ENCODE results near the gene ARMC8.

The ARMC8 gene

DNA sequence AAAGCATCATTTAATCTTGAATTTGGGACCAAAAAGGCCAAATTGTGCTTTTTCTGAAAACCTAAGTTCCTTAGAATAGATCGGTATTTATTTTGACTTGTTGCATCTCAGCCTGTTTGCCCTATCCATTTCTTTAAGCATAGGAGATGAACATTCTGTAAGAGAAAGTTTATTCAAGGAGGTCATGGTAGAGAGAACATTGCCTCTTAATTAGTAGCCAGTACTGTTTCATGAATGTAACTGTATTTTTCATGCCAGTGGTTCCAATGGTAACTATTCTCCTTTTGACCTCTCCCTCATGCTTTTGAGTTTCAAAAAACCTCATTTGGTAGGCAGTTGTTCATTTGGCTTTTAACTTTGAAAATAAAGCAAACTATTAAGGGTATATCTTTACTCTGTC, 55.4 kb downstream of the ARMC8 start:
- DNase-seq (ENCODE audit: low read depth in 2 of 2), result no peak

DNA sequence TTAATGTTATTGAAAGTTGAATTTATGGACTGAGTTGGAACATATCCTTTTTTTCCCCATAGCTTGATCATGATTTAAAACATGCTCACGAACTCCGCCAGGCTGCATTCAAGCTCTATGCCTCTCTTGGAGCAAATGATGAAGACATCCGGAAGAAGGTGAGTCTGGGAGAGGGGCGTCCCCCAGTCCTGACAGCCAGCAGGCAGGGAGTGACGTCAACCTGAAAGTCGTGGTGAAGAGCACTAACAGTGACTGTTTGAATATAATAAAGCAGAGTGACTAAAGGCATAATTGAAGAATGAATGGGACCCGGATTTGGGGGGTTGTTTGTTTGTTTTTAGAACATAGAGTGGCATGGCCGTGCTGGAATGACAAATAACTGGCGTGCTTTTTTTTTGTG, 57.9 kb downstream of the ARMC8 start:
- DNase-seq (ENCODE audit: low read depth in 2 of 2), result no peak

DNA sequence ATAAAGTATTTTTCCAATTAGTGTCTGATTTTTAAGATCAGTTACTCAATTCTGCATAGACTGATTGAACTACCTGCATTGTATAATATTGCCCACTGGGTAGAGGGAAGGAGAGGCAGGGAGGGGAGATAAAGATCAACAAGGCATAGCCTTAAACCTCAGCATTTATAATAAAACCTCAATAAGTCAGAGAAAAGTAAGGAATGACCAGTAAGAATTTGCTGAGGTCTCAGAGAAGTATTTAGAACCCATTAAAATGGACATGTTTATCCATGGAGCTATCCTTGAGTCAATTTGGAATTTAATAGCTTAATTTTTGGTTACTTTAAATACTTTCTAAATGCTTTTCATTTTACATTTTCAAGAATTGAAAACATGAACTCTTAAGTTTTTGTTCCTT, 62.5 kb downstream of the ARMC8 start:
- no peak for DNase-seq (ENCODE audit: low read depth in 2 of 2)

DNA sequence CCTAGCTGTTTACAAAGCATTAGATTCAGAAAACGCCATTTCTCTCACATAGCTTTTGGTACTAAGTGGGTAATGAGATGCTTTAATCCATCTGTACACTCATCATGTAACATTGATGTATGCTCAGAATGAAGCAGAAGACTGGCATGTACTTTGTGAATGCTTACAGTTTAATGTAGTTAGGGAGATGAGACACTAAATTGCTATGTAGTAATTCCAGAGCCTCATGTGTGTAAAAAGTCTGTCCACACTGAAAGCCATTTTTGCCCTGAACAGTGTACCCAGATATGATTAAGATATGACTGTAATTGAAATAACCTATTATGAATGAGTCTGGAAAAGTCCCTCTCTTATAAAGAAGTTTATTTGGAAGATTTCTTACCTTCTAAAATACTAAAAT, 66.5 kb downstream of the ARMC8 start:
- no peak for DNase-seq (ENCODE audit: low read depth in 2 of 2)

DNA sequence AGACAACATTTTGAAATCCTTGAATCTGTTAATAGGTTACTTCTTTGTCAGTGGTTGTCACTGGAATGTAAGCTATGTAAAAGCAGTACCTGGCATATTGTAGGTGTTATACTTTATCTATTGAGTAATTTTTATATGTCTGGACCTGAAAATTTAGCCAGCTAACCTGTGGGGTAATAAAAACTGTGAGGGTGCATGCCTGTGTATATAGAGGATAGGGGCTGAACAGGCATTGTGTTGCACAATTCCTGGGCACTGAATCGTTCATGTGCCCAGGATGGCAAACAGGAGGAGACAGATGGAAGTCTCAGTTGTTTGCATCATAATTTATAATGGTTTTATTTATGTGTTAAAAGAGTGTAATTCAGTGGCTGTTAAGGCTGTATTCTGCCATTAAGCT, 67.1 kb downstream of the ARMC8 start:
- no peak for DNase-seq (ENCODE audit: low read depth in 2 of 2)

DNA sequence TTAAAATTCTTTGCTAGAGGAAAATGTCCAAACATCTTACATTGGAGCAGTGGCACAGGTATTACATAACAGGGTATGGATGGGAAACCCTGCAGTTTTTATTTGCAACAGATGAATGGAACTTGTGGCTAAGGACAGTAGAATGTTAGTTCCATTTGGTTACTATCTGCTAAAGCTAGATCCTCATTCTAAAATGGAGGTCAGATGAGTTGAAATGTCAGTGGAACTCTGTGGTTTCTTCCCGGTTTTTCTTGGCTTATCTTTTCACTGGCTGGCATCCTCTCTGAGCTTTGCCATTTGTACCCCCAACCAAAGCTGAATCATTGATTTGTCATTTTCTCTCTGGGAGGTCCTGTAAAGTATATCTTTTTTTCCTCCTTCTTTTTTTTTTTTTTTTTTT, 68.9 kb downstream of the ARMC8 start:
- DNase-seq (ENCODE audit: low read depth in 2 of 2), result no peak

DNA sequence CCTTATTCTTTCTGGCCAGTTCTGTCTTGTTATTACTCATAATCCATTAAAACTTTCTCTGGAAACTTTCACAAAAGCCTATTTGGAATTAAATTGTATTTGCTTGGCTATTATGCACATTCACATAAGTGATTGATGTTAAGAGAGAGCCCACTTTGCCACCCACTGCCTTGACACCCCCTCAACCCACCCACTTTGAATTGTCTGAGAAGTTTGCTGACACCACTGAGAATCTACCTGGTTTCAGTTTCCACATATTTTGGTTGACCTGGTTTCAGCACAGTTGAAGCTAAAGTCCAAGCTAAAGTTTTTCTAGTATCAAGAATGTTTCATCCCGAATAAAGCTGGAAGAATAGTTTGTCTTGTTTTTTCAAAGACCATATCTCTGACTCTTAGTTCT, 70.9 kb downstream of the ARMC8 start:
- DNase-seq (ENCODE audit: low read depth in 2 of 2), result no peak

DNA sequence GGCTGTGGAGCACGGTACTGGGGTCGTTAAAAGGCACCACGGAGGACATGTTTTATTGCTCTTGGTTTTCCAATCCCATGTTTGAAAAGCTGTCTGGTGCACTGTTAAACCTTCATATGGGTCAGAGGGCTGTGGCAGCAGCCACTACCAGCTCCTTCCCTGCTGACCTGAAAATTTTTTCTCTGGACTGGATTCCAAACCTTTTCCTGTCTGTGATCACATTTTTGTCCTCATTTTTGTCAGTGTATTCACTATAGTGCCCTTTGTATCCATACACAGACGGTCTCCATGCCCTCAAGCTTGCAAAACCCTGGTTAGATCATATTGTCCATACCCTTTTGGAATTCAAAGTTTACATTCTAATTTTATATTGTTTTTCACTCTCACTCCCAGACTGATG, 72.0 kb downstream of the ARMC8 start:
- no peak for DNase-seq (ENCODE audit: low read depth in 2 of 2)

DNA sequence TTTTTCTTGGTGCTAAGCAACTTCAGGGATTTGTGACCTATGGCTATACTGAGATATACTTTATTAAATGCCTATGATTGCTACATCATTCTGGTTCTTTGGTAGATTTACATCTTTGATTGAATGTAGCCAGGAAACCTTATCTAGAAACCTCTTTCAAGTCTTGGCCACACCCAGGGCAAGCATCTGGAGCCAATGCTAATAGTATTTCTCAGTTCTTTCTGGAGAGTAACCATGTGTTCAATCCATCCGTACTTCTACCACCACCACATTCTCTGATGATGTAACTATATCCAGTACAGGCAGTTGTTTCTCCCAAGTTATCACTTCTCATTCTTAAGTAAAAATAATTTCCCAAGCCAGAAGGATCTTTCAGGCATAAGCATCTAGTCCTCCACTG, 73.5 kb downstream of the ARMC8 start:
- no peak for DNase-seq (ENCODE audit: low read depth in 2 of 2)

DNA sequence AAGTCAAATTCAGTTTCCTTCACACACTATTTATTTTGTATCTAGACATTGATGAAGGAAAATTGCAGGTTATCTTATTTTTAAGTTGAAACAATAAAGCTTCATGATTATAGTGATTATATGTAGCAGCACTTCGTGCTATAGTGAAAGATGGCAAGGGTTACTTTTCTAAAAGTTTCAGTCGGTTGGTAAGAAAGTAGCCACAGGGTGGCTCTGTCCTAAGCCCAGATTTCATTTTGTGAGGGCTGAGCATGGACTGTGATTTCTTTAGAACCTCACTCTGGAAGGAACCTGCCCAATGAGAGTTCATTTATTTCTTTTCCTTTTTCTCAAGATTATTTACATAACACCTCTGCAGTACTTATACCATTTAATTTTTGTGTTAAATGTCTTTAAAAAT, 76.0 kb downstream of the ARMC8 start:
- no peak for DNase-seq (ENCODE audit: low read depth in 2 of 2)

DNA sequence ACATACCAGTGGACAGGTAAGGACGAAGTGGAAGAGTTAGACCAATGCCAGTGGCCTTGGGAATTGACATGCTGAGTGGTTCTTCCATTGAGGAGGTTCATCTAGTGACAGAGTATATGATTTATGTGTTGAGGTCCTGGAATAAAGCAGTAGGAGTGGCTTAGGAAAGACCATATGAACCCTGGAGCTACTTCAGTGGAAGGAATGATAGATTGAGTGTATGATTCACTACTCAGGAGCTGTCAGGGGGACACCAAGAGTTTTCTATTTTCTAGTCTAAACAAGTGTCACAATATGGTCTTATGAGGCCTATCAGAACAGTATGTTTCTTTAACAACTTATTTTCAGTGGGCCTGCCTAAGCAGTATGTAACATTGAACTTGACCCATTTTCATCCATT, 78.6 kb downstream of the ARMC8 start:
- no peak for DNase-seq (ENCODE audit: low read depth in 2 of 2)

DNA sequence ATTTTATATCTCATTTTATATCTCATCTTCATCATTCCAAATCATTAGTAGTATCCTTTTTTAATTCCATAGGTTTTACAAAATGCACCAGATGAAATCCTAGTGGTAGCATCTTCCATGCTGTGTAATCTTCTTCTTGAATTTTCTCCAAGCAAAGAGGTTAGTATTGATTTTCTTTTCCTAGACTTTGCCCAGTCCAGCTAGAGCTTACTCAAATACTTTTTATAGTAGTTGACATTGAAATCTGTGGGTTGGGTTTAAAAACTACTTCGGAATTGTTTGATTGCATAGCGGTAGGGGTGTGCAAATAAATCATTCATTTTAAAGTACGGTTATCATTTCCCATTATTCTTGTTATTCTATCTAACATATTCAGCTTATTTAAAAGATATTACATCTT, 80.0 kb downstream of the ARMC8 start:
- DNase-seq (ENCODE audit: low read depth in 2 of 2), result no peak

DNA sequence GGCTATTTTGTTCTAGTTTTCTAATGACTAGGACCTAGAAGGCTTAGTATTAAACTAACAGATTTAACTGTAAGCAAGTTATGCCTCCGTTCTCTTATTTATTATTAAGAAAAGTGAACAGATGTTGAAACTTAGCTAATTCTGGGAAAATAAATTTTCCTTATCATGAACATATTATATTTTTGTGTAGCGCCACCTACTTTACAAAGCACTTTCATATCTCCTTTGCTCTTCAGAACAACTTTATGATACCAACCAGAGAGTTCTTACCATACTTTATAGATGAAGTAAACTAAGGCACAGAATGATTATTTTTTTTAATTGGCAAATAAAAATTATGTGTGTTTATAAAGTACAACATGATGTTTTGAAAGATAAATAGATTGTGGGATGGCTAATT, 83.1 kb downstream of the ARMC8 start:
- DNase-seq (ENCODE audit: low read depth in 2 of 2), result no peak

DNA sequence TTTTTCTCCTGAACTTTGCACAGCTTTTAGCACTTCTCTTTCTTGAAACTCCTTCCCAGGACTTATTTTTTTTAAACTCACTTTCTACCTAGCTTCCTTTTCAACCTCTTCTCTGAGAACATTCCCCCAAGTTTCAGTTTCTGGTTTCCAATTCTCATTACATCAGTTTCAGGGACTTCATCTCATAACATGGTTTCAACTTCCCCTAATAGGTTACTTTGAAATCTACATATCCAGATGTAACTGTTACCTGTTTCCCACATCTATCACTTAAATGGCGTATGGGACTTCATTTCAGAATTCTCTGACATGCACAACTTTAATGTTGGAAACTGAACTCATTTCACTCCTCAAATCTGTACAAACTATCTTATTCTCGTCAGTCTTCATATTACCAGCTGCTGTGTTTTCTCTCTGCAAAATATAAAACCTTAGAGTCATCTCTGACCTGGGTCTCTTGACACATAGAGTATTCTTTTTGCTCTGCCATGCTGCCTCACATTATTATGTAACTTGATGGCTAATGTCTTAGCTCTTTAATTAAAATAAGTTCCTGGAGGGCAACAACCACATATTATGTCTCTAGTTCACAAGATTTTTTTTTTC, 84.2 kb downstream of the ARMC8 start:
- DNase-seq (ENCODE audit: low read depth in 2 of 2), result no peak

DNA sequence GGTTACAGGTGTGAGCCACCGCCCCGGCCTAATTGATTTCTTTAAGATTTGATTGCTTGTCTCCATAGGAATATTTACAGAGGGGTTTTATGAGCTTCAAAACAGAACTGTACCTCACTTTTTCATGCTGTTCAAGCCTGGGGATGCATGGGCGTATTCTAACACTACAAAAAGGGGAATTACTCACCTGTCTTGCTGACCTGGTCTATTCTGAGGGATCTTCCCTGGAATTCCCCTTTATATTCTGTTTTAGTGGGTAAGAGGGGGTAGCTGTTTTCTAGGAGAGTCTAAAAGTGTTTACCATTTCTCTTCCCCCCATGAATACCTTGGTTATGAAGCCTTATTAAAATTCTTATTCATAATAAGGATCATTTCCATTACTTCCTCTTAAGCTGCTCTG, 94.5 kb downstream of the ARMC8 start:
- DNase-seq (ENCODE audit: low read depth in 2 of 2), result no peak

DNA sequence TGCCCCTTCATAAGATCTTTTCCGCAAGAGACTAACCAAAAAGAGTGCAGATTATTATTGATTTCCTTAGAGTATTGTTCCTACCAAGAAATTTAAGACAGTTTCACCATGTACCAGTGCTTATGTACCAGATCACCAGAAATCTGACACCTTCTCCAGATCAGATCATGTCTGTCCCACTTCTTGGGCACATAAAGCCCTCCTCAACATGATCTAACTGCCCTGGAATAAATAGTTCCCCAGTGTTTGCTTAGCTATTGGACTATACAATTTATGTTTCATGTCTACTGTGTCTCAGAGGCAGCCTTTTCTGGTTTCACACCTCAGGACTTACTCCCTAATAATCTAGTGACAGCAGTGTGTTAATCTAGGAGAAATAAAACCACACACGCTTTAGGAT, 95.7 kb downstream of the ARMC8 start:
- no peak for DNase-seq (ENCODE audit: low read depth in 2 of 2)

DNA sequence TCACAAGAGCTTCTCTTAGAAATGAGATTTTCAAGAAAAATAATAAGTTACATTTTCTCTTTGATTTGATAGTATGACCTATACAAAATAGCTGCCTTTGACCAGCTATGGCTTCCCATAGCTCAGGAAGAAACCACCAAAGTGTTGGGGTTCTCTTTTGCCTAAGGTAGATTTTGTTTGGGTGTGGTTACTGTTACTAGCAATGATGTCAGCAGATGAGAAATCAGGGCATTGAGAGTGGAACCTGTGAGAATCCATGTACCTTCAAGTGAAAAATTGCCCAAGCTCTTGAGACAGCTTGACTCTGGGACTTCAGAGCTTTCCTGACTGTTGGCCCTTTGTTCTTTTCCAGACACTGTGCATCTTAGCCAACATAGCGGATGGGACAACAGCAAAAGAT, 97.0 kb downstream of the ARMC8 start:
- DNase-seq (ENCODE audit: low read depth in 2 of 2), result no peak

DNA sequence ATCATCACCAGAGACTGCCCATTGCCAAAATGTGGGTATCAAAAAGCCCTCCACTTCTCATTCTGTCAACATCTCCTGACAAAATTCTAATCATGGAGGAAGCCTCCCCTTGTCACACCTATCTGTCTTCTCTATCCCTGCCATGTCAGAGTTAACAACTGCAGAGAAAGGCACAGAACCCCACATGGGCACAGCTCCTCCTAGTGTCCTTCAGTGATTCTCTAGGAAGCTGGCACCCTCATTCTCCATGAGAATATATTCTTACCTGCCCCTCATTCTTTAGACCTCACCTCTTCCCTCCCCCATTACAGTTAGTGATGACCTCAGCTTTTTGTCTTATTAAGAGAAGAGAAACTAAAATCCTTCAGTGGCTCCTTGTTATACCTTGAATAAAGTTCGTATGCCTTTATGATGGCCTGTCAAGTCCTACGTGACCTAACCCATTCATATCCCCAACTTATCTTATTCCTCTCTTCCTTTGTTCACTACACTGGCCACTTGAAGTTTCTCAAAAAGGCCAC, 97.9 kb downstream of the ARMC8 start:
- DNase-seq (ENCODE audit: low read depth in 2 of 2), result no peak

DNA sequence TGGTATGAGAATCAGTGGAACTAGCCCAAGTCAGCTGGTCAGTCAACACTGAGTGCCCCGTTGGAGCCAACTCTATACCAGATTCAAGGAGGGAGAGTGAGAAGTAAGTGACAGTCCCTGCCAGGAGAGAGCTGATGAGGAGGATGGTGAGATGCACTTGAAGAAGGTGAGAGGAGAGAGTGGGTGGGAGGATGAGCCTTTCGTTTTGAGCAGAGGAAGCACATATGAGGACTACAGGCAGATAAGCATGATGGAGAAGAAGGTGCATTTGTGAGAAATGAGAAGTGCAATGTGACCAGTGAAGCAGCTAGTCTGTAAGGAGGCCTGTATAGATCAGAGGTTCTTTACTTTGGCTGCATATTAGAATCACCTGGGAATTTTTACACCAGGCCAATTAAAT, 102.2 kb downstream of the ARMC8 start:
- no peak for DNase-seq (ENCODE audit: low read depth in 2 of 2)

DNA sequence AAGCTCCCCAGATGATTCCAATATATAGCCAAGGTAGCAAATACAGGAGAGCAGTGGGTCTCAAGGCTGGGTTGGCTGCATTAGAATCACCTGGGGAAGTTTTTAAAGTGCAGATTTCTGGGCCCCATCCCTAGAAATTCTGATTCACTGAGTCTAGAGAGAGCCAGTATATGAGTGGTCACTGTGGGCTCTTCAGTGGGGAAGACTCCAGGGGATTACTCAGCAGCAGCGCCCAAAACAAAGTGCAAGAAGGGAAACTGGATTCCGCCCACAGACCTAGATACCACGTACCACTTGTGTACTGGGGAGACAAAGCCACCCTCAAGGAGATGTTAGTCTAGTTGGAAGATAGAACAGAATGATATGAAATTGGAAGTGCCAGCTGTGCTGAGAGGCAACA, 102.6 kb downstream of the ARMC8 start:
- no peak for DNase-seq (ENCODE audit: low read depth in 2 of 2)

DNA sequence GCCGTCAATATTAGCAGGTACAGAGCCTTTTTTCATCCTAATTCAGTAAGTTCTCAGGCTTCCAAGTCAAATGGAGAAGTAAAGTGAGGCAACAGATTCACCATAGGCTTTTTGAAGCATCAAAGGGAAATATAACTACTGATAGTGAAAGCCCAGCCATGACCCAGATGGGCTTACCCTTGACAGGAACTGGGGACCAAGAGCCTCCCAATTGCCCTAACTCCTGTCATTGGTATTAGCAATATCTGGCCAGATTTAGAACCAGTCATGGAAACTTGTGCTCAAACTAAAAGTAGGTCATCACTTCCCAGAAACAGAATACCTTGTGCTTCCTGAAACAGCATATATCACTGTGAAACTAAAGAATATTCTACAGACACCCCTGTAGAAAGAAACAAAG, 109.5 kb downstream of the ARMC8 start:
- no peak for DNase-seq (ENCODE audit: low read depth in 2 of 2)

DNA sequence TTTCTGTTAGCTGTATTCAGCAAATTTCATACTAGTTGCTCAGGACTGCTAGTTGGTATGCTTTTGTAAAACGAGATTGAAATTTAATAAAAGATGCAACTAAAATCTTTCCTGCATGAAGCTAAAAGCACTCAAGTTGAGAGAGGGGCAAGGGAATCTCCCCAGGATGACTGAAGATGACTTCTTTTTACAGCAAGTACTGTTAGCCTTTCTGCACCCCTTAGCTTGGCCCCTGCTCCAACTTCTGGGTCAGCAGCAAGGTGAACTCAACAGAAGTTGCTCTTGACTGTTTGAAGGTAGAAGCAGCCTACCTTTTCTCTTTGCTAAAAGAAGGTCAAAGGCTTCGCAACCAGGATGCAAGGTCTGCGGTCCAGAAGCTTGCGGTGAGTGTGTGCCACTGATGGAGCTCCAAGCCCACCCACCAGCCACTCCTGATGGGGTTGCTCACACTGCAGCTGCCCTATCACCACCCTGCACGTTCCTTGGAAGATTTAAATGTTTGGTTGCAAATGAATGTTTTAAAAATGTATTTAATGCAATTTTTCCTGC, 110.0 kb downstream of the ARMC8 start:
- DNase-seq (ENCODE audit: low read depth in 2 of 2), result no peak

DNA sequence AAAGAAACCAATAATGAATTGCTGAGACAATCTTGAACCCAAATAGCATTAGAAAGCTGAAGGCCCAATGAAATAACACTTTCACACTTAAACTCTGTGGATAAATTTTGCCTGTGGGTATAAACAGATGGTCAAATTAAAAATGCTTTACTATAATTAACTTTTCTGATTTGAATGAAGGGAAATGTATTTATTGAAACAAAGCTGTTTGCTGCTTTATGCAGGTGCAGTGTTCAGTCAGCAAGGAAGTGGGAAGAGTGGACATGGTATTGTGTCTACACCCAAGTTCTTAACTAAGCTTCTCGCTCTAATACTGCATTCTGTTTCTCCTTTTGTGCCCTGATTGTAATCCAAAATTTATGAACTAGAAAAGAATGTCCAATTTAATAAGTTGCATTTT, 110.8 kb downstream of the ARMC8 start:
- no peak for DNase-seq (ENCODE audit: low read depth in 2 of 2)

DNA sequence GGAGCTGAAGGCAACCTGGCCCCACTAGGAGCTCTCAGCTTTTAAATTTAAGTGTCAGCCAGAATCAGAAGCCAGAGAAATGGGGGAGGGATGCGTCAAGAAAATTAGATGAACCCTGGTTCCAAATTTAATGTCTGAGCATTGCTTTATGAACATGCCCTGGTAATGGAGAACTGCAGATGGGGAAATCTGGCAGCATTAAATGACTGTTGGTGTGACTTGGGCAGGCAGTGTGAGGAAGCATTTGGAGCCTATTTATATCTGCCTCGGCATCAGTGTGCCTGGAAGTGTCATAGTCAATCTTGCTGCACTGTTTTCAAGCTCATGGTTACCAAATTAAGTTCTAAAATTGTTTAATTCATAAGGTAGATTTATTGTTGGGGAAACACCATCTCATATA, 113.5 kb downstream of the ARMC8 start:
- DNase-seq (ENCODE audit: low read depth in 2 of 2), result no peak

Measured in stimulated activated CD4-positive, alpha-beta T cell treated with anti-CD3 and anti-CD28 coated beads, Interleukin-1b, Interleukin-23, amount 100 ng/mL, for 4 hours (primary cell).